ENCODE data around the gene LCE2D. TPM values are rescaled to one million over a fixed set of nuclear protein-coding genes. Genes with fewer than 3 reads are reported as not detected.

LCE2D gene, protein sequence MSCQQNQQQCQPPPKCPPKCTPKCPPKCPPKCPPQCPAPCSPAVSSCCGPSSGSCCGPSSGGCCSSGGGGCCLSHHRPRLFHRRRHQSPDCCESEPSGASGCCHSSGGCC
- total RNA-seq (2022) (not detected in 2 replicates), Bru-seq, nascent RNA (not detected), BruChase-seq, experiment 1, labeled RNA remaining after a 6-hour chase (not detected), BruChase-seq, experiment 2, labeled RNA remaining after a 2-hour chase (not detected)
- long read RNA-seq, result 0 reads

DNA sequence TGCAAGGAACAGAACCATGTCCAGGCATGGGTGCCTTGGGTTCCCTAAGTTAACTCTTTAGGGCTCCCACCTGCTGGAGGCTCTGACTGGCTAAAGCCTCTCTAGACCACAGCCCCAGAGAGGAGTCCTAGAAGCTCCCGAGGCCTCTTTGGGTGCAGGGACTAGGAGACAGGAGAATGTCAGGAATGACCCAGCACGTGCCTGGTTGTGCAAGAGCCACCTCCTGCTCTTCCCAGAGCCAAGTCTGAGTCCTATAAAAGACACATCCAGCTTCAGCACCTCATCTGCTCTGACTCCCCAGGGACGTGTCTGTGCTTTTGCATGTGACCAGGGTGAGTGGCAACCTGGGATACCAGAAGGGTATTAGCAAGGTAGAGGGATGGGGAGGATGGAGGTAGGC is at the start of gene LCE2D:
Gene LCE2D (plus strand): TSS at position 283 of the 400 bp plus-strand sequence. CDS start 726 bp downstream, outside the sequence.
- intact Hi-C loops (cut with micrococcal nuclease; ENCODE audit: unreplicated experiment), result no loop called here
- Mint-ChIP-seq H3K4me1 (ENCODE audit: low read depth, unreplicated experiment) (no peaks in the 10 kb centered on the region), H3K36me3 (ENCODE audit: insufficient read depth, unreplicated experiment) (no peaks in the 10 kb centered on the region), H3K9me3 (ENCODE audit: low read depth, unreplicated experiment) (no peaks in the 10 kb centered on the region), H3K27me3 (ENCODE audit: unreplicated experiment) (peaks cover 94% of the 10 kb centered on the region), H3K4me3 (ENCODE audit: low read depth, unreplicated experiment) (no peak within 1 kb of the TSS), H3K27ac (ENCODE audit: unreplicated experiment) (no peak within 1 kb of the TSS)
- no TSS peak for BruUV-seq (replicated peaks)
- DNase-seq, result no peak
- CTCF ChIA-PET, result no interaction called here
- TF ChIP-seq, protein P1, sequence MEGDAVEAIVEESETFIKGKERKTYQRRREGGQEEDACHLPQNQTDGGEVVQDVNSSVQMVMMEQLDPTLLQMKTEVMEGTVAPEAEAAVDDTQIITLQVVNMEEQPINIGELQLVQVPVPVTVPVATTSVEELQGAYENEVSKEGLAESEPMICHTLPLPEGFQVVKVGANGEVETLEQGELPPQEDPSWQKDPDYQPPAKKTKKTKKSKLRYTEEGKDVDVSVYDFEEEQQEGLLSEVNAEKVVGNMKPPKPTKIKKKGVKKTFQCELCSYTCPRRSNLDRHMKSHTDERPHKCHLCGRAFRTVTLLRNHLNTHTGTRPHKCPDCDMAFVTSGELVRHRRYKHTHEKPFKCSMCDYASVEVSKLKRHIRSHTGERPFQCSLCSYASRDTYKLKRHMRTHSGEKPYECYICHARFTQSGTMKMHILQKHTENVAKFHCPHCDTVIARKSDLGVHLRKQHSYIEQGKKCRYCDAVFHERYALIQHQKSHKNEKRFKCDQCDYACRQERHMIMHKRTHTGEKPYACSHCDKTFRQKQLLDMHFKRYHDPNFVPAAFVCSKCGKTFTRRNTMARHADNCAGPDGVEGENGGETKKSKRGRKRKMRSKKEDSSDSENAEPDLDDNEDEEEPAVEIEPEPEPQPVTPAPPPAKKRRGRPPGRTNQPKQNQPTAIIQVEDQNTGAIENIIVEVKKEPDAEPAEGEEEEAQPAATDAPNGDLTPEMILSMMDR (IDR thresholded peaks at IDR 0.05; ENCODE audit: unreplicated experiment), result no peak

GRCh38 chr1:152613511-152613910 is 49.7 kb upstream of the LCE2D start, which contains the start of gene LCE3B:
Gene LCE3B, plus strand, starts transcription at chr1:152613811. Its CDS starts 0 bp downstream, at chr1:152613811.
- H3K27ac Mint-ChIP-seq (ENCODE audit: unreplicated experiment), result no peak within 1 kb of the TSS
- TF ChIP-seq, protein P1 (IDR thresholded peaks at IDR 0.05; ENCODE audit: unreplicated experiment), result no peak
- no peaks in the 10 kb centered on the region for H3K4me1 Mint-ChIP-seq (ENCODE audit: low read depth, unreplicated experiment)
- H3K9me3 Mint-ChIP-seq (ENCODE audit: low read depth, unreplicated experiment), result no peaks in the 10 kb centered on the region
- peaks cover 61% of the 10 kb centered on the region for H3K27me3 Mint-ChIP-seq (ENCODE audit: unreplicated experiment)
- DNase-seq, result no peak
- H3K36me3 Mint-ChIP-seq (ENCODE audit: insufficient read depth, unreplicated experiment), result no peaks in the 10 kb centered on the region
- BruUV-seq (replicated peaks), result no TSS peak
- intact Hi-C loops (cut with micrococcal nuclease; ENCODE audit: unreplicated experiment), result no loop called here
- no peak within 1 kb of the TSS for H3K4me3 Mint-ChIP-seq (ENCODE audit: low read depth, unreplicated experiment)
- CTCF ChIA-PET, result interaction anchor here (0.5 kb wide), 1 partner anchor 13 kb away, joined by 3 read pairs; the partner anchor contains the start of gene LCE3C

GRCh38 chr1:152621993-152622392 is 41.2 kb upstream of the LCE2D start:
- Mint-ChIP-seq H3K27me3 (ENCODE audit: unreplicated experiment) (peaks cover 67% of the 10 kb centered on the region), H3K4me3 (ENCODE audit: low read depth, unreplicated experiment) (no peak overlapping the region), H3K4me1 (ENCODE audit: low read depth, unreplicated experiment) (no peaks in the 10 kb centered on the region), H3K27ac (ENCODE audit: unreplicated experiment) (no peak overlapping the region), H3K9me3 (ENCODE audit: low read depth, unreplicated experiment) (no peaks in the 10 kb centered on the region), H3K36me3 (ENCODE audit: insufficient read depth, unreplicated experiment) (no peaks in the 10 kb centered on the region)
- CTCF ChIA-PET, result interaction anchor here (0.6 to 1.2 kb wide), 4 partner anchors 10 to 1082 kb away, joined by 3 read pairs; a partner anchor contains a TSS
- no peak for DNase-seq
- TF ChIP-seq, protein P1 (IDR thresholded peaks at IDR 0.05; ENCODE audit: unreplicated experiment), result no peak
- intact Hi-C loops (cut with micrococcal nuclease; ENCODE audit: unreplicated experiment), result no loop called here
- no TSS peak for BruUV-seq (replicated peaks)

DNA sequence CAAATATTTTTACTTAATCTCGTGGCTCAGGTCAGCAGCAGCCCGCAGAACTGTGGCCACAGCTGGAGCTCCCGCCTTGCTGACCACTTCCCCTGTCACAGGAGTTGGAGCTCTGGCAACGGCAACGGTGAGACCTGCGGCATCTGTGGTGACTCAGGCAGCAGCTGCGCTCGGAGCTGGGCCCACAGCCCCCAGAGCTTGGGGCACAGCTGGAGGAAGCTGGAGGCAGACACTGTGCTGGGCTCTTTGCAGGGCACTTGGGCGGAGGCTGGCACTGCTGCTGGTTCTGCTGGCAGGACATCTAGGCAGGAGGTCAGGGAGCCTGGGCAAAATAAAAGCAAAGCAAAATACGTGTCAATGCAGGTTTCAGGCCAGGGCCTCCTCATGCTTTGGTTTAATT is 40.4 kb upstream of the LCE2D start, which contains the start of gene LCE3A:
Gene LCE3A (minus strand): TSS at position 301 of the 400 bp plus-strand sequence. CDS start 0 bp downstream, at position 301.
- intact Hi-C loops (cut with micrococcal nuclease; ENCODE audit: unreplicated experiment), result no loop called here
- CTCF ChIA-PET, result interaction anchor here (0.7 to 1.2 kb wide), 2 partner anchors 9 to 97 kb away, joined by 3 read pairs; a partner anchor contains a TSS
- Mint-ChIP-seq H3K9me3 (ENCODE audit: low read depth, unreplicated experiment) (no peaks in the 10 kb centered on the region), H3K36me3 (ENCODE audit: insufficient read depth, unreplicated experiment) (no peaks in the 10 kb centered on the region), H3K27me3 (ENCODE audit: unreplicated experiment) (peaks cover 75% of the 10 kb centered on the region), H3K4me1 (ENCODE audit: low read depth, unreplicated experiment) (no peaks in the 10 kb centered on the region), H3K27ac (ENCODE audit: unreplicated experiment) (no peak within 1 kb of the TSS), H3K4me3 (ENCODE audit: low read depth, unreplicated experiment) (no peak within 1 kb of the TSS)
- DNase-seq, result no peak
- TF ChIP-seq, protein P1 (IDR thresholded peaks at IDR 0.05; ENCODE audit: unreplicated experiment), result no peak
- BruUV-seq (replicated peaks), result no TSS peak

All from Calu3 (cell line).